Right cardiac atrium (tissue), 5 donors: ENCODE measurements around the gene APOA1. TPM values are rescaled to one million over a fixed set of nuclear protein-coding genes. Genes with fewer than 3 reads are reported as not detected.

Source experiments
- ATAC-seq, 2 donors: fragments of 200-7000 bp; cut with Tn5 transposase; one replicate each; pipeline versions ENCODE4 v1.8.0 to v1.9.1; 2020; ENCODE audit warnings: moderate library complexity in 2 of 2, mild to moderate bottlenecking in 1 of 2
- DNase-seq, 3 donors: peaks; one replicate each; pipeline ENCODE4 v3.0.0-alpha.2; 2020
- H3K27ac ChIP-seq: one replicate; pipeline ENCODE4 v1.5.1; 2013; ENCODE audit warnings: mild to moderate bottlenecking, low read length, control low read depth, moderate library complexity
- H3K27me3 ChIP-seq: one replicate; pipeline ENCODE4 v1.6.1; 2013; ENCODE audit not compliant: control insufficient read depth, insufficient read depth
- H3K4me1 ChIP-seq: one replicate; pipeline ENCODE4 v1.6.1; 2013; ENCODE audit warnings: low read length; ENCODE audit not compliant: control insufficient read depth, insufficient read depth
- H3K4me3 ChIP-seq: one replicate; pipeline ENCODE4 v1.5.1; 2013; ENCODE audit warnings: low read length, control low read depth
- H3K9me3 ChIP-seq: one replicate; pipeline ENCODE4 v1.6.1; 2013; ENCODE audit warnings: low read length; ENCODE audit not compliant: control insufficient read depth
- WGBS: extraction: QIAGEN DNeasy Blood & Tissue Kit; methylation state at CpG from one replicate; pipeline ENCODE4 v1.1.7; 2013; 5-methylcytosine and 5-hydroxymethylcytosine counted together
- intact Hi-C, 4 donors: fragments of 100-400 bp; cut with DNase I; formaldehyde crosslinking; loops; one replicate each; pipeline versions ENCODE4 v1.11.0 to v1.14.0; 2022 to 2023
- polyA plus RNA-seq: library from polyadenylated mRNA; stranded (reverse); fragments of 200-250 nt; gene quantifications from one replicate; pipeline ENCODE4 v1.2.3, GENCODE V29; 2013
- total RNA-seq, 4 donors: library from RNA; stranded (reverse); fragmentation: NEBNext Ultra II Directional; extraction: Animal tissue kit (Norgen Biotek cat#: 25700); gene quantifications; one replicate each; pipeline ENCODE4 v1.2.1, GENCODE V29; 2021
- donor health status: healthy with polysubstance abuse.
- donor health status: DM: no; HTN: yes; CAD: no.
- donor health status: DM: no; HTN: no; CAD: no.
- donor health status: DM: no; HTN: yes; CAD: no; lungs with severe emphysema.
- donor health status: DM: yes; HTN: yes; CAD: no.

APOA1 gene
- total and polyA plus RNA-seq, 5 donors, result 5.2 to 43.0 (median 6.2) TPM

DNA sequence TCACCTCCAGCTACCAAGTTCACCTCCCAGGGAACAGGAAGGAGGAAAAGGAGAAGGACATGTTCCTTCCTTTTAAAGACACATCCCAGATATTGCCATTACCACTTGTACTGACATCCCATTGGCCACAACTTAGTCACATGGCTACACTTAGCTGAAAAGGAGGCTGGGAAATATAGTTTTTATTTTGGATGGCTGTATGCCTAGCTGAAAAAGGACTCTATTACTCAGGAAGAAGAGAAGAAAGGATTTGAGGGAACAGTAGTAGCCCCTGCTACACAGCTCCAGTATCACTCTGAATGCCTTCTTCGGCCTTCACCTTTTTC lies 43.7 kb downstream of the APOA1 start:
- ATAC-seq, result no peak
- H3K9me3 ChIP-seq, result no peaks in the 10 kb centered on the region
- no peak overlapping the region for H3K4me3 ChIP-seq
- no peaks in the 10 kb centered on the region for H3K4me1 ChIP-seq
- intact Hi-C loops, result loop anchor here (5.0 to 10.0 kb wide), 3 partner anchors 44 to 431 kb away; partner anchors contain the start of gene APOA1 (in 3 of the 4)
- H3K27ac ChIP-seq, result no peak overlapping the region
- peaks cover 2% of the 10 kb centered on the region for H3K27me3 ChIP-seq
- no peak for DNase-seq
- WGBS, result 94% methylated on average over 1 of the region's 1 CpG

DNA sequence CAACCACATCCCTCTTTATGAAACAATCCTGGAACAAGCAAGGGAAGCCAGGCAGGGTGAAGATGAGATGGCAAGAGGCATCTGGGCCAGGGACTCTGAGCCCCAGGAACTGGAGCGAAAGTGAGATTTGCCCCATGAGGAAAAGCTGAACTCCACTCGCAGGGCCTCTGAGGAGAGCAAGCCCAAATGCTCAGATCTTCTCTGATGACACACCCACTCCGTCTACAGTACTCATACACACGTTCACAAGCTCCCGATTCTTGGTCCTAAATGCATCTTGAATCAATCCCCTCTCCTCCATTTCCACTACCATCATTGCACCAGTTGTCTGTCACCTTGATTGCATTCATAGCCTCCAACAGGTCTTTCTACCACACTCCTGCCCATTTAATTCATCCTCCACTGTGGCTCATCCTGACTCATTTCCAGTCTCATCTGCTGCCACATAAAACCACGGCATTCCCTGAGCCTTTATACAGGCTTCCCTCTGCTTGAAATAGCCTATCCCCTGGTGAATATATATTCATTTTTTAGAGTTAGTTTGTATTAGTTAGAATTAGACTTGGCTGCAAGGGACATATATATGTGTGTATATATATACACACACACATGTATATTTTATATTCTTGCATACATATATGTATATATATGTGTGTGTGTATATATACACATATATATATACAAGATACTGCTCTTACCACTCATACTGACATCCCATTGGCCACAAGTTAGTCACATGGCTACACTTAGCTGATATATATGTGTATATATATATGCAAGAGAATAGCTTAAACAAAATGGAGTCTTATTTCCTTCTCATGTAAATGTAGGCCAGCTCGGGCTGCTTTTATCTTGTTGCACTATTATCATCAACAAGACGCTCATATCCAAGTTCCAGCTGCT lies 44.3 kb downstream of the APOA1 start:
- WGBS, result 71% methylated on average over 8 of the region's 8 CpGs
- no peak for ATAC-seq

DNA sequence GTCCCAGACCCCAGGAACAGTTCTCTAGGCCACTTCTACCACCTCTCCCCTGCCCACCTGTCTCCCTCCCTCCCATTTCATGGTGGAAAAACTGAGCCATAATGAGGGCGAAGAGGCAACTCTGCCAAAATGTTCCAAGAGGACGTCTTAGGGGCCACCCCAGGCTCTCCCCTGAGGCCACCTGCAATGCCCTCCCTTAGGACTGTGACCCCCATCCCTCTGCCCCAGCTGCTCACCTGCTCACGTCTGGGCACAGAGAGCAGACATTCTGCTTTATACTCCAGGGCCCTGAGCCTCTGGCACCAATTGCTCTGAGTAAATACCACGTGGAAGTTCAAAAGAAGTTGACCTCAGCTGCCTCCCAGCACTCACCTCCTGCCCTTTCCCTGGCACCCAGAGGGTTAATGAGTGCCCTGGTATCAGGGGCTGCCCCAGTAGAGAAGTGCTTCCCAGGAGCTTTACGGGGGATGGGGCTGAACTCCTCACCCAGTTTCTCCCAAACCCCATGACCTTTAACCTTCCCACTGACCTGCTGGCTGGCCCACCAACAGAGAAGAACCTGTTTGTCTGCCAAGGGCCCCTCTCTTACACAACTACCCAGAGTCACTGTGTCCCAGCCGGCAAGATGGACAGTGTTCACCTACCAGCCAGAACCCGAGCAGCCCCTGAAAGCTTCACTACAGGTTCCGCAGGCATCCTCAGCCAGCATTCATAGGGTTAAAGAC lies 45.1 kb downstream of the APOA1 start:
- 78% methylated on average over 8 of the region's 8 CpGs for WGBS
- ATAC-seq (no peak), DNase-seq (no peak)
- no peak overlapping the region for H3K4me3 ChIP-seq
- H3K27ac ChIP-seq, result no peak overlapping the region
- intact Hi-C loops, result loop anchor here (5.0 to 10.0 kb wide), 3 partner anchors 45 to 432 kb away; partner anchors contain the start of gene APOA1 (in 3 of the 4)
- H3K27me3 ChIP-seq, result no peaks in the 10 kb centered on the region
- peaks cover 2% of the 10 kb centered on the region for H3K4me1 ChIP-seq
- no peaks in the 10 kb centered on the region for H3K9me3 ChIP-seq

More for the DNA sequence above, 44.3 kb downstream of the APOA1 start:
- Histone ChIP-seq H3K4me3 (no peak overlapping the region), H3K27me3 (no peaks in the 10 kb centered on the region), H3K9me3 (no peaks in the 10 kb centered on the region), H3K4me1 (peaks cover 2% of the 10 kb centered on the region), H3K27ac (no peak overlapping the region)
- no peak for DNase-seq
- intact Hi-C loops, result loop anchor here (5.0 to 10.0 kb wide), 3 partner anchors 44 to 432 kb away; partner anchors contain the start of gene APOA1 (in 3 of the 4)

- ATAC-seq (no peak), DNase-seq (no peak)
- Histone ChIP-seq H3K4me1 (peaks cover 3% of the 10 kb centered on the region), H3K27ac (no peak within 1 kb of the TSS), H3K27me3 (no peaks in the 10 kb centered on the region), H3K9me3 (no peaks in the 10 kb centered on the region), H3K4me3 (no peak within 1 kb of the TSS)
- WGBS, result 88% methylated on average over 7 of the region's 7 CpGs
- intact Hi-C loops, result loop anchor here (2.0 to 10.0 kb wide), 4 partner anchors 46 to 433 kb away; partner anchors contain the start of gene APOA1 (in 3 of the 4)
Measured at GRCh38 chr11:116791813-116792143, 45.6 kb downstream of the APOA1 start, which contains the start of gene APOA5. Gene APOA5, minus strand, starts transcription at chr11:116791879. Its CDS starts 19 bp downstream, at chr11:116791860.

DNA sequence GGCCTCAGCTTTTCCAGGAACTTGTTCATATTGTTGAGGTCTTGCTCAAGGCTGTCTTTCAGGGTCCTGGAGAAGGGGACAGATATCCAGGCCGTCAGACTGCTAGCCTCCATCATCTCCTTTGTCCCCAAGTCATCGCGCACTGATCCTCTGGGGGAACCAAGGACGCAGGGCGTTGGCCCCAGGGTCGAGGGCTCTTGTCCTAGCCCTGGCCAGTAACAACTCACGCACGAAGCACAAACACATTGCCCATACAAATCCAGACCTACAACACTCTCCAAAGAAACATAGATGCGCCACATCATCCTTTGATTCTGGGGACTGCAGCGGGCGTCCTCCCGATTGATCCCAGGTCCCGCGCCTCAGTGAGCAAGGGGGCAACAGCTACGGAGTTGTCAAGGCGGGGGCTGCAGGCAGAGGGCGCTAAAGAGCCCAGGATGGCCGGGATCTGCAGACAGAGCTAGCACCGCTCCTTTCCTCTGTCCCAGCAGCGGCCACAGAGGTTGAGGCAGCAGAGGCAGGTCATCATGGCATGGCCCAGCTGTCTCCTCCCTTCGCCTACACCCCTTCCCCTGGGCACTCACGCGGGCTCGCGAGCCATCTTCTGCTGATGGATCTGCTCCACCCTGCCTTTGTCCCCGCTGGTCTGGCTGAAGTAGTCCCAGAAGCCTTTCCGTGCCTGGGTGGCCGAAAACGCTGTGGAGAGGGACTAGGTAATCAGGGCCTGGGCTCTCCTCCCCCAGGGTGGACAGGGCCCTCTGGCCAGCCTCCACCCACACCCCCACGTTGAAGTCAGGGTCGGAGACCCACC lies 46.2 kb downstream of the APOA1 start:
- intact Hi-C loops, result loop anchor here (2.0 to 10.0 kb wide), 4 partner anchors 46 to 434 kb away; partner anchors contain the start of gene APOA1 (in 3 of the 4)
- DNase-seq (peak; percentile 79 to 92 (median 92)), ATAC-seq (peak; percentile 70)
- H3K4me1 ChIP-seq, result peaks cover 3% of the 10 kb centered on the region
- H3K4me3 ChIP-seq, result no peak overlapping the region
- WGBS, result 25% methylated on average over 31 of the region's 31 CpGs
- H3K27me3 ChIP-seq, result no peaks in the 10 kb centered on the region
- H3K9me3 ChIP-seq, result no peaks in the 10 kb centered on the region
- no peak overlapping the region for H3K27ac ChIP-seq

GRCh38 chr11:116790167-116791001 lies 47.0 kb downstream of the APOA1 start:
- Histone ChIP-seq H3K4me3 (no peak overlapping the region), H3K27me3 (no peaks in the 10 kb centered on the region), H3K4me1 (peaks cover 3% of the 10 kb centered on the region), H3K9me3 (no peaks in the 10 kb centered on the region), H3K27ac (no peak overlapping the region)
- intact Hi-C loops, result loop anchor here (2.0 to 10.0 kb wide), 4 partner anchors 47 to 434 kb away; partner anchors contain the start of gene APOA1 (in 3 of the 4)
- 80% methylated on average over 53 of the region's 53 CpGs for WGBS
- ATAC-seq (no peak), DNase-seq (peak in 2 of 3 donors; percentile 65 to 71)

GRCh38 chr11:116788975-116789374 lies 48.4 kb downstream of the APOA1 start:
- intact Hi-C loops, result no loop called here
- ATAC-seq (no peak), DNase-seq (no peak)
- Histone ChIP-seq H3K9me3 (no peaks in the 10 kb centered on the region), H3K27ac (no peak overlapping the region), H3K27me3 (no peaks in the 10 kb centered on the region), H3K4me3 (no peak overlapping the region), H3K4me1 (peaks cover 3% of the 10 kb centered on the region)
- WGBS, result 89% methylated on average over 4 of the region's 4 CpGs

DNA sequence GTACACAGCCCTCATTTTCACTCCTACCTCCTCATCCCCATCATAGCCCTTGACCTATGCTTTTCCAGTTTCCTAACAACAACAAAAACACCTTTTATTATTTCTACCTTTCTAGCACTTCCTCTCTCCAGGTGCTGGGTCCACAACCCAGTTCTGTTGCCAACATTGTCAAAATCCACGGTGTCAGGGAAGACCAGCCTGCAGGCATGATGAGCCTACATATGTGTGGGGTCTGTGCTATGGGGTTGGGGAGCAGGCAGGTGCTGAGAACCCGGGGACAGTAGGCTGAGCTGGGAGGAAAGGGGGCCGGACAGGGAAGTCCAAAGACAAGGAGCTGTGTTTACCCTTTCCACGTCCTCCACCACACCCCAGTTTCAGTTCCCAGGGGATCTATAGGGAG lies 48.9 kb downstream of the APOA1 start:
- Histone ChIP-seq H3K27me3 (no peaks in the 10 kb centered on the region), H3K4me3 (peak overlapping the region; percentile 99), H3K4me1 (peaks cover 3% of the 10 kb centered on the region), H3K27ac (peak overlapping the region; percentile 96), H3K9me3 (no peaks in the 10 kb centered on the region)
- no peak for ATAC-seq
- intact Hi-C loops, result no loop called here
- 58% methylated on average over 4 of the region's 4 CpGs for WGBS
- DNase-seq, result no peak

- peak within 1 kb of the TSS; percentile 96 for H3K27ac ChIP-seq
- H3K4me1 ChIP-seq, result peaks cover 3% of the 10 kb centered on the region
- intact Hi-C loops, result no loop called here
- H3K4me3 ChIP-seq, result peak within 1 kb of the TSS; percentile 99
- 1% methylated on average over 56 of the region's 56 CpGs for WGBS
- no peaks in the 10 kb centered on the region for H3K9me3 ChIP-seq
- peak; percentile 85 to 86 for ATAC-seq
- H3K27me3 ChIP-seq, result no peaks in the 10 kb centered on the region
- peak; percentile 87 to 94 (median 94) for DNase-seq
Measured at GRCh38 chr11:116787786-116788486, 49.5 kb downstream of the APOA1 start, which contains the start of gene ZPR1. Gene ZPR1, minus strand, starts transcription at chr11:116788023. Its CDS starts 33 bp downstream, at chr11:116787990.
